Measurements from ENCODE around the gene PLAC9.

DNA sequence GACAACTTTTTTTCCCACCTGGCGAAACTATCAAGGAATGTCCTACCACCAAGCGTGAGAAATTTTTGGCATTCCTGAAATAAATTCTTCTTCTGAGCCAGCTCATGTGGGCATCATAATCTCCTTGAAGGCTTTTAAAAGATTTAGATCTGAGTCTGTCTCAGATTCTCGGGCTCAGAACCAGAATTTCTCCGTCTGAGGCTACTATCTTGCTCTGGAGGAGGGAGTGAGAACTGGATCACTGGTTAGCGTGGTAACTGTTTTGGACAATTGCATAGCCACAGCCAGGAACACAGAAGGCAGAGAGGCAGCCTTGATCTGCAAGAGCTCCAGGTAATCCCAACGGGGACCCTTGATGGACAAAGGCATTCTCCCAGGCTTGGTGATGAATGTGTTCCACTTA is 1.0 kb upstream of the PLAC9 start:
- no peak for TF ChIP-seq CTCF (IDR thresholded peaks at IDR 0.05)
- TF ChIP-seq POLR2A (IDR thresholded peaks at IDR 0.05), result no peak

All from testis (tissue), 2 donors.